ENCODE data around the gene IDUA. TPM values are rescaled to one million over a fixed set of nuclear protein-coding genes. Genes with fewer than 3 reads are reported as not detected.
A peak's percentile ranks its signal among the peaks of the same experiment; 100 is the strongest.

Gene IDUA
- total RNA-seq, 1 experiment from 2014 or later: 46.6 TPM

DNA sequence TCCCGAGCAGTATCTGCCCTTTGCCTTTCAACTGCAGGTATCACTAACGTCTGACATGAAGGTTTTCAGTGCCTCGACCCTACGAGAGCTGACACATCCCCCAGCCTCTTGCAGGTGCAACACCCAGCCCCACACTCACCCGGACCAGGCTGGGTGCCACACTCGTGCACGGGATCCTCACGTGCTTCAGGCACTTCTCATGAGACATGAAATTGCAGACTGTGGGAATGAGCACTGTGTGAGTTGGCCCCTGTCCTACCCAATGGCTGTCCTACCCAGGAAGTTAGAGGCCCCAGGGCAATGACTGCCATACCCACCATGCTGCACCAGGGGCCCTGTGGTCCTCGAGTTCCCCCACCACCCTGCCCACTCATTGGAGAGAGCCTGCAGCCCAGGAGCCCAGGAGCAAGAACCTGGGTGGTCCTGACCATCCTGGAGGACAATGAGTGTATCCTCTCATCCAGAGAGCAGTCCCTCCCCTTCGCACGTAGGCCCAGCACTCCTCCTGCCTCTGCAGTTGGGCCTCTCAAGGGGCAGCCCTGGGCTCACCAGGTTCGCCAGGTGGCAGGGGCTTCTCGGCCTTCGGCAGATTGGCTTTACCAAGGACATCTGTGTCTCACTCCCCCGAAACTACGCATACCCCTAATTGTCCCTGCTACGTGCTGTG, 15.9 kb upstream of the IDUA start:
- Histone ChIP-seq H3K36me3 (ENCODE audit: low read depth) (no peaks in the 10 kb centered on the region), H3K79me2 (ENCODE audit: low read depth) (peaks cover 6% of the 10 kb centered on the region; the same call in 1 of the 2 replicates), H3K4me2 (no peak overlapping the region), H3K9me3 (ENCODE audit: insufficient read depth, low read depth) (no peaks in the 10 kb centered on the region), H3K27me3 (ENCODE audit: insufficient read depth, low read depth) (no peaks in the 10 kb centered on the region), H3K4me3 (no peak overlapping the region), H3K27ac (no peak overlapping the region), H3F3A (ENCODE audit: insufficient read depth, low read depth) (peaks cover 4% of the 10 kb centered on the region; the same call in 1 of the 2 replicates), H3K9me2 (ENCODE audit: insufficient read depth) (no peaks in the 10 kb centered on the region), H4K20me1 (ENCODE audit: insufficient read depth) (peaks cover 20% of the 10 kb centered on the region), H2AFZ (no peak overlapping the region), H3K4me1 (replicated peaks; ENCODE audit: insufficient read depth) (peaks cover 14% of the 10 kb centered on the region)
- POLR2A ChIA-PET (ENCODE audit: unreplicated experiment): no interaction called here
- DNase-seq: no peak
- TF ChIP-seq, protein P1, sequence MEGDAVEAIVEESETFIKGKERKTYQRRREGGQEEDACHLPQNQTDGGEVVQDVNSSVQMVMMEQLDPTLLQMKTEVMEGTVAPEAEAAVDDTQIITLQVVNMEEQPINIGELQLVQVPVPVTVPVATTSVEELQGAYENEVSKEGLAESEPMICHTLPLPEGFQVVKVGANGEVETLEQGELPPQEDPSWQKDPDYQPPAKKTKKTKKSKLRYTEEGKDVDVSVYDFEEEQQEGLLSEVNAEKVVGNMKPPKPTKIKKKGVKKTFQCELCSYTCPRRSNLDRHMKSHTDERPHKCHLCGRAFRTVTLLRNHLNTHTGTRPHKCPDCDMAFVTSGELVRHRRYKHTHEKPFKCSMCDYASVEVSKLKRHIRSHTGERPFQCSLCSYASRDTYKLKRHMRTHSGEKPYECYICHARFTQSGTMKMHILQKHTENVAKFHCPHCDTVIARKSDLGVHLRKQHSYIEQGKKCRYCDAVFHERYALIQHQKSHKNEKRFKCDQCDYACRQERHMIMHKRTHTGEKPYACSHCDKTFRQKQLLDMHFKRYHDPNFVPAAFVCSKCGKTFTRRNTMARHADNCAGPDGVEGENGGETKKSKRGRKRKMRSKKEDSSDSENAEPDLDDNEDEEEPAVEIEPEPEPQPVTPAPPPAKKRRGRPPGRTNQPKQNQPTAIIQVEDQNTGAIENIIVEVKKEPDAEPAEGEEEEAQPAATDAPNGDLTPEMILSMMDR (conservative IDR thresholded peaks at IDR 0.05): no peak
- no peak for TF ChIP-seq EZH2 (IDR thresholded peaks at IDR 0.05; ENCODE audit: low read depth)
- CTCF ChIA-PET: interaction anchor here (0.7 kb wide), 1 partner anchor 172 kb away, joined by 3 read pairs; no protein-coding TSS in a partner anchor
- BruUV-seq (replicated peaks): no TSS peak
- intact Hi-C loops (cut with micrococcal nuclease; ENCODE audit: unreplicated experiment): loop anchor here (5.0 kb wide), 1 partner anchor 39 kb away; the partner anchor contains the start of genes GAK and TMEM175

GRCh38 chr4:971666-972500, 15.0 kb upstream of the IDUA start:
- CTCF ChIA-PET: interaction anchor here (0.6 kb wide), 1 partner anchor 189 kb away, joined by 3 read pairs; no protein-coding TSS in a partner anchor
- Histone ChIP-seq H3K9me3 (ENCODE audit: insufficient read depth, low read depth) (no peaks in the 10 kb centered on the region), H3K79me2 (ENCODE audit: low read depth) (peaks cover 6% of the 10 kb centered on the region; the same call in 1 of the 2 replicates), H3K4me3 (peak overlapping the region; percentile 95; the same call in 1 of the 2 replicates), H3K4me2 (peak overlapping the region; percentile 94), H3K4me1 (replicated peaks; ENCODE audit: insufficient read depth) (peaks cover 14% of the 10 kb centered on the region), H3K36me3 (ENCODE audit: low read depth) (no peaks in the 10 kb centered on the region), H2AFZ (no peak overlapping the region), H3K9me2 (ENCODE audit: insufficient read depth) (no peaks in the 10 kb centered on the region), H3F3A (ENCODE audit: insufficient read depth, low read depth) (peaks cover 4% of the 10 kb centered on the region; the same call in 1 of the 2 replicates), H3K27me3 (ENCODE audit: insufficient read depth, low read depth) (no peaks in the 10 kb centered on the region), H4K20me1 (ENCODE audit: insufficient read depth) (peaks cover 20% of the 10 kb centered on the region), H3K27ac (no peak overlapping the region)
- POLR2A ChIA-PET (ENCODE audit: unreplicated experiment): no interaction called here
- peak in 1 of 2 experiments; percentile 31 for DNase-seq
- TF ChIP-seq, protein P1 (conservative IDR thresholded peaks at IDR 0.05): no peak
- TF ChIP-seq EZH2 (IDR thresholded peaks at IDR 0.05; ENCODE audit: low read depth): no peak
- intact Hi-C loops (cut with micrococcal nuclease; ENCODE audit: unreplicated experiment): loop anchor here (5.0 kb wide), 1 partner anchor 40 kb away; the partner anchor contains the start of genes GAK and TMEM175
- TSS peak; percentile 56 for BruUV-seq (replicated peaks)
